GM12865 (cell line): Measurements from ENCODE around the gene NF2.

Experiments used
- DNase-seq: peaks from one replicate; pipeline ENCODE4 v3.0.0; 2010; ENCODE audit warnings: low read depth
- H3K4me3 ChIP-seq: 2 replicates; pipeline ENCODE4 v1.5.1; 2011; ENCODE audit warnings: mild to moderate bottlenecking, low read depth, low read length, control low read depth
- CTCF ChIP-seq: IDR thresholded peaks from 2 replicates; pipeline ENCODE4 v1.5.1; 2011; ENCODE audit warnings: low read length, control low read depth, low read depth, inconsistent platforms; ENCODE audit not compliant: insufficient read depth; ENCODE audit errors: missing control alignments

The NF2 gene

GRCh38 chr22:29631725-29632124 lies 28.3 kb downstream of the NF2 start:
- H3K4me3 ChIP-seq = no peak overlapping the region
- no peak for TF ChIP-seq CTCF
- no peak for DNase-seq

DNA sequence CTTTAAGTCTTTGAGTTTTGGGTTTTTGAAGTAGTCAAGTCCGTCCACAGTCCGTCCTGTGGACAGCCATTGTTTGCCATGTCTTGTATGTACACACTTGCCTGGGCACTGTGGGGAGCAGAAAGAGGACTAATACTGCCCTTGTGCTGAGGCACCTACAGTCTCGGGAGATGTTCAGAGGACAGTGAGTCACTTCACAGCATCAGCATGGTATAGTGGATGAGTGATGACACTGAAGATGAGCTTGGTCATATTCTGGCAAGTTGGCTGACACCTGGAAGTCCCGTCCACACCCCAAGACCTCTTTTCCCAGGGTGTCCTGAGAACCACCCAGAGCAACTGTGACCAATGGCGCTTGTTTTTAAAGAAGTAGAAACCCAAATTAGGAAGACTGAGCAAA lies 29.2 kb downstream of the NF2 start:
- DNase-seq = no peak

DNA sequence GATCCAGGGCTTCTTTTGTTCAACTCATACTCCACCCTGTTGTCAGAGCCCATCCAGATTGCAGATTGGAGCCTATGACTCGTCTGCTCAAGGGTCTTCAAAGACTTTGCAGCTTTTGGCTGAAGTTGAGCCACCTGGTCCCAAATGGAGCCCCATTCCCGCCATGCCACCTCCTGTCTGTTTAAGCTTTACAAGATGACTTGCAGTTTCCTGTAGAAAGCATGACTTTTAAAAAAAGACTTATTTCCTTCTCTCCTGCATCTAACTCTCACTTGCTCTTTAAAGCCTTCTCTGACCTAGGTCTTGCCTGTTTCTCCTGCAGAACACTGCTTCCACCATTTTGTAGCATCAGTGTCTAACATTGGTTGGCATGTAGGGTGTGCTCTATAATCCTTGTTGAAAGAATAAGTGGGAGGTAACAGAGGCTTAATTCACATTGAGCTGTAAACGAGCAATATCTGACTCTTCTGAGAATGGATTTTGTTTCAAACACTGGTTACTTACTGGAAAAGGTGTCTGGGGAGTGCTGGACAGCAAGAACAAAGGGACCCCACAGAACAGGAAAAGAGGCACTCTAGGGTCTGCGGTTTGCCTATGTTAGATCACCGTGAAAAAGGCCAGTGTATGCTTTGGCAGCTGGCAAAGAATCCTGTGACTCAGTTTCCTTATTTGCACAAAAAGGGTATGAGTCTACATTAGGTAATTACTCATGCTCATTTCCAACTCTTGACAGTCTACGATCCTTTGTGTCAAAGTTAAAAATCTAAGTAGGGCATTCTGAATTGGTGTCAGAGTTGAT lies 30.3 kb downstream of the NF2 start:
- no peak for TF ChIP-seq CTCF
- DNase-seq = no peak
- no peak overlapping the region for H3K4me3 ChIP-seq

More for the DNA sequence above, 29.2 kb downstream of the NF2 start:
- H3K4me3 ChIP-seq = no peak overlapping the region
- no peak for TF ChIP-seq CTCF

DNA sequence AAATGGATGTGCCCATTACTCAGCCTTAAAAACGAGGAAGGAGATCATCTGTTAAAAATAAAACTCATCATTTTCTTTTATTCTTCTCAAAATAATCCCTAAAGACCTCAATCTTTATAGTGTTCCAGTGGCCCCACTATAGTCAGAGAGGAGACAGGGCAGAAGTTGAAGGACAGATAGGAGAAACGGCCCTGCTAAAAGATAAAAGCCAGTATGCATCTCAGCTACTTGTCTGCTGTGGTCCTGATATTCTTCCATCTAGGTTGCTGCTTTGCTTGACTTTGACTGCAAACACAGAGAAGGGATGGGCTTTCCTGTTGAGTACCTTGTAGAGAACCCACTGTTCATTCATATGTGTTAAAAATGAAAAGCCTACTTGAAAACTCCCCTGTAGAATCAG lies 31.4 kb downstream of the NF2 start:
- DNase-seq = no peak
- TF ChIP-seq CTCF = no peak
- H3K4me3 ChIP-seq = no peak overlapping the region

GRCh38 chr22:29635734-29636357 lies 32.4 kb downstream of the NF2 start:
- peak; percentile 57 for DNase-seq
- TF ChIP-seq CTCF = peak; percentile 62
- no peak overlapping the region for H3K4me3 ChIP-seq

DNA sequence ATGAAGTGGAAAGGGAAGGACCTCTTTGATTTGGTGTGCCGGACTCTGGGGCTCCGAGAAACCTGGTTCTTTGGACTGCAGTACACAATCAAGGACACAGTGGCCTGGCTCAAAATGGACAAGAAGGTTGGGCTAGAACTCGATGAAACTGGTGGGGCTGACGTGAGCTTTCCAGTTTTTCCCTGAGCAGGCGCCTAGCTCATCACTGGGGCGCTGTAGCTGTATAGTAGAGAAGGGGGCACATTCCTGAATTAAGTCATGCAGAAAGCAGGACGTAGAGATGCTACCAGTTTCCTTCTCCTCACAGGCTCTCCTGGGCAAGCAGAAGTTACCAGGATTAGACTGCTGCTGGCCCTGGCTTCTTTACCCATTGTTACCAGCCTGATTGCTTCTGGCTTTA lies 33.3 kb downstream of the NF2 start:
- no peak for TF ChIP-seq CTCF
- no peak overlapping the region for H3K4me3 ChIP-seq
- no peak for DNase-seq
